HG02623 (cell line): ENCODE data around the gene STRN4.
"Not testable (repeated sequence)": the region's sequence is repeated elsewhere in the genome, so short reads cannot be mapped to it uniquely, and the experiment has no call there.

Experiments
- ATAC-seq: cut with Tn5 transposase; IDR thresholded peaks from one replicate; pipeline ENCODE4 v1.9.1; 2021; ENCODE audit warnings: moderate library complexity; ENCODE audit not compliant: unreplicated experiment

The STRN4 gene

GRCh38 chr19:46775642-46776258, 29.5 kb upstream of the STRN4 start:
- no peak for ATAC-seq

- ATAC-seq, result no peak
Measured at GRCh38 chr19:46773018-46773399, 26.8 kb upstream of the STRN4 start.

DNA sequence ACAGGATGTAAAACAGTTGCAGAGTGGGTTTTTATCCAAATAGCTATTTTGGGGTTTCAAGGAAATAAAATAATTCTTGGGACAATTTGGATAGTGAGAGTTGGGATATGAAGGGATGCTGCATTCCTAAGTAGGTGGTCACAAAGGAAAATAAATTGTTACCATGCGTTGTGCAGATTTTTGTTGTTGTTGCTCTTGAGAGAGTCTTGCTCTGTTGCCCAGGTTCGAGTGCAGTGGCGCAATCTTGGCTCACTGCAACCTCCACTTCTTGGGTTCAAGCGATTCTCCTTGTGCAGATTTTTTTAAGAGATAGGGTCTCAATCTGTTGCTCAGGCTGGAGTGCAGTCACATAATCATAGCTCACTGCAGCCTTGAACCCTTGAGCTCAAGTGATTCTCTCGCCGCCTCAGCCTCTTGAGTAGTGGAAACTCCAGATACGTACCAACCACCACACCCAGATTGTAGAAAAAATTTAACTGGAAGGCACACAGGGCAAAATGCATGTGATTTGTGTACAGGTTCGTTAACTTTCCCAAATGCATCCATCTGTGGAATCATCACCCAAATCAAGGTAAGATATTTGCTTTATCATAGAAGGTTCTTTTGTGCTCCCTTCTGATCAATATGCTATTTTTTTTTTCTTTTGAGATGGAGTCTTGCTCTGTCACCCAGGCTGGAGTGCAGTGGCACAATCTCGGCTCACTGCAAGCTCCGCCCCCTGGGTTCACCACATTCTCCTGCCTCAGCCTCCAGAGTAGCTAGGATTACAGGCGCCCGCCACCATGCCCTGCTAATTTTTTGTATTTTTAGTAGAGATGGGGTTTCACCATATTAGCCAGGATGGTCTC, 26.1 kb upstream of the STRN4 start:
- no peak for ATAC-seq

- ATAC-seq, result not testable (repeated sequence)
Measured at GRCh38 chr19:46768746-46769145, 22.5 kb upstream of the STRN4 start.

DNA sequence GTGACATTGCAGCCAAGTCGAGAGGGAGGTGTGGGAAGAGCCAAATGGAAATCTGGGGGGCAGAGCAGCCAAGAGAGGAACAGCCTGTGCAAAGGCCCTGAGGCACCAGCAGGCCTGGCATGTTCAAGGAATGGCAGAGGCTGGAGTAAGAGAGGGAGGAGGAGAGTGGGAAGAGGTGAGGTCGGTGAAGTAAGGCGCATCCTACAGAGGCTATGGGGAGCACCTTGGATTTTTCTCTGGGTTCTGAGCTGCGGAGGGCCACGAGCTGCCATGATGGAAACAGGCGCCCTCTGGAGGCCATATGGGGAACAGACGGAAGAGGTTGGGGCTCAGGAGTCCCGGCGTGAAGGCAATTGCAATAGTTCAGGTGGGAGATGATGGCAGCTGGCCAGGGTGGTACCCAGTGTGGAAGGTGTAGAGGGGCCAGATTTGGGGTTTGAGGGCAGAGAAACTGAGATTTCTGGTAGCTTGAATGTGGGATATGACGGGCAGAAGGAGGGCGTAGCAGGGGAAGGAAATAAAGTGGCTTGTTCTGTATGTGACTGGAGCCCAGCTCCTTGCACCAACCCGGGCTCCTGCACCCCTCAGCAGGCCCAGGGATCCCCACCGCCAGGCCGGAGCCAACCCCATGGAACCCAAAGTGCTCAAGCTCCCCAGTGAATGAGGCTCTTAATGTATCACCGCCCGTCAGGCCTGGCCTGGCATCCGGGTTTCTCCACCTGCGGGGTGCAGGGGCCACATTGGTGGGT, 20.5 kb upstream of the STRN4 start:
- ATAC-seq, result no peak

GRCh38 chr19:46764817-46765291, 18.6 kb upstream of the STRN4 start:
- ATAC-seq, result no peak

DNA sequence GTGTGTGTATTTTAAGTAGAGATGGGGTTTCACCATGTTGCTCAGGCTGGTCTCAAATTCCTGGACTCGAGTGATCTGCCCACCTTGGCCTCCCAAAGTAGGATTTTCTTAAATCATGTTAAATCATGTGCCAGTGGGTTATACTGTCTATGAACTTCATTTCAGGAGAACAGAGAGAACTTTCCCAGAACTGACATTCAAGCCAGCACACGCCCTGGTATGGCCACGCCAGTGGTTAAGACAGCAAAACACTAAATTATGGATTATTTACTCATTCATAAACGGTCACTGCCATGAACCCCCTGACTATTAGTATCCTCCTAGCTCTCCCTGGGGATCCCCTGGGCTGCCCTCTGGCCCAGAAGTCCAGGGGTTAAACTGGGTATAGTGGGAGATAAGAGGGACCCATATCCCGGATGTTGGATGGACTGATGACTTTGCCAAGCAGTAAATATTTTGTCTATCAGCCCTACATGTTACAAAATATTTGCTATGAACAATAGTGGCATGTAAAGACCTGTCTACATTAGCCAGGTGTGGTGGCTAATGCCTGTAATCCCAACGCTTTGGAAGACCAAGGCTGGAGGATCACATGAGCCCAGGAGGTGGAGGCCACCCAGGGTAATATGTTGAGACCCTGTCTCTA, 16.1 kb upstream of the STRN4 start:
- ATAC-seq, result no peak

- no peak for ATAC-seq
Measured at GRCh38 chr19:46761418-46761831, 15.2 kb upstream of the STRN4 start.

DNA sequence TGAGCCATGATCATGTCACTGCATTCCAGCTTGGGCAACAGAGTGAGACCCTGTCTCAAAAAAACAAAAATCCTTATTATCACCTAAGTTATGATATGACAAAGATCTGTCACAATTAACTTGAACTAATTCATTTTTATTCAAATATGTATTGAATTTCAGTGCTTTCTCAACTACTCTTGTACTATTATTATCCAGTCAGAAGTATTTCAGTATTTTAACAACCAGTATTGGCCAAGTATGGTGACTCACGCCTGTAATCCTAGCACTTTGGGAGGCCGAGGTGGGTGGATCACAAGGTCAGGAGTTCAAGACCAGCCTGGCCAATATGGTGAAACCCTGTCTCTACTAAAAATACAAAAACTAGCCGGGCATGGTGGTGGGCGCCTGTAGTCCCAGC, 14.6 kb upstream of the STRN4 start:
- ATAC-seq, result not testable (repeated sequence)

DNA sequence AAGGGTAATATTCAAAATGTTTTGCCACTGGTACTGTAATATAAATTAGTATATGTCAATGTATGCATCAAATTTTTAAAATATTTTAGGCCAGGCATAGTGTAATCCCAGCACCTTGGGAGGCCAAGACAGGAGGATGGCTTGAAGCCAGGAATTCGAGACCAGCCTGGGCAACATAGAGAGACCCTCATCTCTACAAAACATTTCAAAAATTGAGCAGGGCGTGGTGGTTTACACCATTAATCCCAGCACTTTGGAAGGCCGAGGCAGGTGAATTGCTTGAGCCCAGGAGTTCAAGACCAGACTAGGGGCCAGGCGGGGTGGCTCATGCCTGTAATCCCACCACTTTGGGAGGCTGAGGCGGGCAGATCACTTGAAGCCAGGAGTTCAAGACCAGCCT, 14.1 kb upstream of the STRN4 start:
- ATAC-seq, result no peak

- no peak for ATAC-seq
Measured at GRCh38 chr19:46759817-46760333, 13.6 kb upstream of the STRN4 start.

GRCh38 chr19:46759206-46759605, 13.0 kb upstream of the STRN4 start:
- ATAC-seq, result no peak

GRCh38 chr19:46756544-46756888, 10.3 kb upstream of the STRN4 start:
- ATAC-seq, result no peak

DNA sequence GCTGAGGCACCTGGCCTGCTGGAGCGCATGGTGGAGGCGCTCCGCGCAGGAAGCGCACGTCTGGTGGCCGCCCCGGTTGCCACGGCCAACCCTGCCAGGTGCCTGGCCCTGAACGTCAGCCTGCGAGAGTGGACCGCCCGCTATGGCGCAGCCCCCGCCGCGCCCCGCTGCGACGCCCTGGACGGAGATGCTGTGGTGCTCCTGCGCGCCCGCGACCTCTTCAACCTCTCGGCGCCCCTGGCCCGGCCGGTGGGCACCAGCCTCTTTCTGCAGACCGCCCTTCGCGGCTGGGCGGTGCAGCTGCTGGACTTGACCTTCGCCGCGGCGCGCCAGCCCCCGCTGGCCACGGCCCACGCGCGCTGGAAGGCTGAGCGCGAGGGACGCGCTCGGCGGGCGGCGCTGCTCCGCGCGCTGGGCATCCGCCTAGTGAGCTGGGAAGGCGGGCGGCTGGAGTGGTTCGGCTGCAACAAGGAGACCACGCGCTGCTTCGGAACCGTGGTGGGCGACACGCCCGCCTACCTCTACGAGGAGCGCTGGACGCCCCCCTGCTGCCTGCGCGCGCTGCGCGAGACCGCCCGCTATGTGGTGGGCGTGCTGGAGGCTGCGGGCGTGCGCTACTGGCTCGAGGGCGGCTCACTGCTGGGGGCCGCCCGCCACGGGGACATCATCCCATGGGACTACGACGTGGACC, 9.7 kb upstream of the STRN4 start:
- ATAC-seq, result no peak

DNA sequence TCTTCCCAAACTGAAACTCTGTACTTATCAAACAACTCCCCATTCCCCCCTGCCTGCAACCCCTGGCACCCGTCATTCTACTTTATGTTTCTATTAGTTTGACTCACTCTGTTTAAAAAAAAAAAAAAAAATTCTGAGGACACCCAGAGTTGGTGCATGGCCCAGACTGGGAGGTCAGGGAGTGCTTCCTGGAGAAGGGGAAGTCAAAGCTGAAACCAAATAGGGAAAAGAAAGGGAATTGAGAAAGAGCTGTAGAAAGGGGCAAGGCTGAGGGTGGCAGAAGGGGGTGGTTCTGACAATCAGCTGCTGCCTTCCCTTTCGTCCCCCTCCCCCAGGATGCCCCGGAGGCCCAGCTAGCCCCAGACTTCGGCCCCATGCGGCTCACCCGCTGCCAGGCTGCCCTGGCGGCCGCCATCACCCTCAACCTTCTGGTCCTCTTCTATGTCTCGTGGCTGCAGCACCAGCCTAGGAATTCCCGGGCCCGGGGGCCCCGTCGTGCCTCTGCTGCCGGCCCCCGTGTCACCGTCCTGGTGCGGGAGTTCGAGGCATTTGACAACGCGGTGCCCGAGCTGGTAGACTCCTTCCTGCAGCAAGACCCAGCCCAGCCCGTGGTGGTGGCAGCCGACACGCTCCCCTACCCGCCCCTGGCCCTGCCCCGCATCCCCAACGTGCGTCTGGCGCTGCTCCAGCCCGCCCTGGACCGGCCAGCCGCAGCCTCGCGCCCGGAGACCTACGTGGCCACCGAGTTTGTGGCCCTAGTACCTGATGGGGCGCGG, 9.0 kb upstream of the STRN4 start:
- ATAC-seq, result no peak

DNA sequence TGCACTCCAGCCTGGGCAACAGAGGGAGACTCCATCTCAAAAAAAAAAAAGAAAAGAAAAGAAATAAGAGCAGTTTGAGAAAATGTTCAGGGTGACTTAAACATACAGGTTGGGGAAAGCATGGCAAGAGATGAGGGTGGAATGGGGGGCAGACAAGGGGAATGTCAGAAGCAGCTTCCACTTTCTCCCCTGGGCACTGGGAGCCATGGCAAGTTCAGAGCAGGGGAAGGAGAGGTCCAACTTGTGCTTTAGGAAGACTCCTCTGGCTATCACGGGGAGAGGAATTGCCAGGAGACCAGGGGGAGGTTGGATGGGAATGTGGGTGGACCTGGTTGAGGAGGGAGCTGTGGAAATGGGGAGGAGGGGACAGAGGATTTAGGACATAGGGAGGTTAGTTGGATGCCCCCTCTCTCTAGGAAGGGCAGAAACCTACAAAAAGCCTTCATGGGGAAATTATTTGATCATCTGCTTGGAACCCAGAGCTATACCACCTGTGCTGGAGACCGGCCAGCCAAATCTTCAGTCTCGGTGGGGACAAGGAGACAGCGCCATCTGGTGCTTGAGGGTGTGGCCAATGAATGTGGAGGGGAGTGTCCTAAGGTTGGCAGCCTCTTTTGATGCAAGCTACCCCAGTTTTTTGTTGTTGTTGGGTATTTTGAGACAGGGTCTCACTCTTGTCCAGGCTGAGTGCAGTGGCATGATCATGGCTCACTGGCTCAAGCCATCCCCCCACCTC, 7.3 kb upstream of the STRN4 start:
- ATAC-seq, result no peak

GRCh38 chr19:46748325-46749109, 2.3 kb upstream of the STRN4 start:
- ATAC-seq, result no peak
